Measurements from ENCODE around the gene RC3H1. TPM values are rescaled to one million over a fixed set of nuclear protein-coding genes. Genes with fewer than 3 reads are reported as not detected.

The RC3H1 gene
- total RNA-seq, 2 experiments from 2014 or later: 28.1 to 32.9 TPM

DNA sequence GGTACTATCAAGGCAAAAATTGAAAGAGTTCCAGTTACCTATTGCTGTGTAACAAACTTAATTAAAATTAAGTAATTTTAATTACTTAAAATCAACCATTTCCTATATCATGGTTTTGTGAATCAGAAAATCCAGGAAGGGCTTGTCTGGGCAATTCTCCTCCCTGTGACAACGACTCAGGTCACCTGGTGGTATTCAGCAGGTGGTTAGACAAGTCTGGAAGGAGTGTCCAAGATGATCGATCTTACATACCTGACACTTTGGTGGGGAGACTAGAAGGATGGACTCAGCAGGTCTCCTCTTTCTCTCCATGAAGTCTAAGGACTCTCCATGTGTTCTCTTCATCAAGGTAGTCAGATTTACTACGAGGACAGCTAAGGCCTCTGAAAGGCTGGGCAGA lies 128.0 kb downstream of the RC3H1 start:
- no peaks in the 10 kb centered on the region for H3K4me1 Mint-ChIP-seq (ENCODE audit: low read depth)
- CTCF ChIA-PET: no interaction called here
- DNase-seq (no peak), ATAC-seq (no peak)
- H3K27me3 Mint-ChIP-seq (ENCODE audit: low read depth): no peaks in the 10 kb centered on the region
- POLR2A ChIA-PET: no interaction called here
- no peak overlapping the region for H3K27ac Mint-ChIP-seq
- no peaks in the 10 kb centered on the region for H3K9me3 Mint-ChIP-seq (ENCODE audit: insufficient read depth)
- H3K4me3 Mint-ChIP-seq: no peak overlapping the region
- peaks cover 20% of the 10 kb centered on the region for H3K36me3 Mint-ChIP-seq (ENCODE audit: low read depth)

- no peak for ATAC-seq
- CTCF ChIA-PET: no interaction called here
- Mint-ChIP-seq H3K36me3 (ENCODE audit: low read depth) (peaks cover 22% of the 10 kb centered on the region), H3K4me3 (no peak overlapping the region), H3K4me1 (ENCODE audit: low read depth) (no peaks in the 10 kb centered on the region), H3K27me3 (ENCODE audit: low read depth) (no peaks in the 10 kb centered on the region), H3K9me3 (ENCODE audit: insufficient read depth) (no peaks in the 10 kb centered on the region), H3K27ac (no peak overlapping the region)
- POLR2A ChIA-PET: no interaction called here
- DNase-seq: no peak
These were observed 128.5 kb downstream of the RC3H1 start for GRCh38 chr1:173893611-173894010.

GRCh38 chr1:173889885-173890284 lies 132.3 kb downstream of the RC3H1 start:
- ATAC-seq (no peak), DNase-seq (no peak)
- Mint-ChIP-seq H3K4me3 (no peak overlapping the region), H3K36me3 (ENCODE audit: low read depth) (peaks cover 42% of the 10 kb centered on the region), H3K9me3 (ENCODE audit: insufficient read depth) (no peaks in the 10 kb centered on the region), H3K27me3 (ENCODE audit: low read depth) (no peaks in the 10 kb centered on the region), H3K27ac (no peak overlapping the region), H3K4me1 (ENCODE audit: low read depth) (peaks cover 17% of the 10 kb centered on the region)
- POLR2A ChIA-PET: interaction anchor here (2.6 kb wide), 1 partner anchor 22 kb away, joined by 10 read pairs; the partner anchor contains the start of genes GAS5 and ZBTB37
- CTCF ChIA-PET: no interaction called here

- ATAC-seq: no peak
- Mint-ChIP-seq H3K4me1 (ENCODE audit: low read depth) (peaks cover 17% of the 10 kb centered on the region), H3K36me3 (ENCODE audit: low read depth) (peaks cover 35% of the 10 kb centered on the region), H3K9me3 (ENCODE audit: insufficient read depth) (no peaks in the 10 kb centered on the region), H3K27me3 (ENCODE audit: low read depth) (no peaks in the 10 kb centered on the region), H3K4me3 (no peak overlapping the region), H3K27ac (no peak overlapping the region)
- ChIA-PET CTCF (interaction anchor here (1.3 kb wide), 1 partner anchor 459 kb away, joined by 3 read pairs; no protein-coding TSS in a partner anchor), POLR2A (interaction anchor here (0.7 to 2.6 kb wide), 3 partner anchors 8 to 21 kb away, joined by 3 to 10 read pairs (median 3); partner anchors contain the start of genes GAS5 and ZBTB37)
- DNase-seq: no peak
These were observed 133.4 kb downstream of the RC3H1 start for GRCh38 chr1:173888749-173889148.

- ChIA-PET POLR2A (no interaction called here), CTCF (interaction anchor here (1.3 kb wide), 1 partner anchor 458 kb away, joined by 3 read pairs; no protein-coding TSS in a partner anchor)
- ATAC-seq (no peak), DNase-seq (no peak)
- H3K4me1 Mint-ChIP-seq (ENCODE audit: low read depth): peaks cover 17% of the 10 kb centered on the region
- H3K27ac Mint-ChIP-seq: no peak overlapping the region
- H3K4me3 Mint-ChIP-seq: no peak overlapping the region
- peaks cover 35% of the 10 kb centered on the region for H3K36me3 Mint-ChIP-seq (ENCODE audit: low read depth)
- no peaks in the 10 kb centered on the region for H3K27me3 Mint-ChIP-seq (ENCODE audit: low read depth)
- no peaks in the 10 kb centered on the region for H3K9me3 Mint-ChIP-seq (ENCODE audit: insufficient read depth)
These were observed 134.5 kb downstream of the RC3H1 start for GRCh38 chr1:173887627-173888026.

DNA sequence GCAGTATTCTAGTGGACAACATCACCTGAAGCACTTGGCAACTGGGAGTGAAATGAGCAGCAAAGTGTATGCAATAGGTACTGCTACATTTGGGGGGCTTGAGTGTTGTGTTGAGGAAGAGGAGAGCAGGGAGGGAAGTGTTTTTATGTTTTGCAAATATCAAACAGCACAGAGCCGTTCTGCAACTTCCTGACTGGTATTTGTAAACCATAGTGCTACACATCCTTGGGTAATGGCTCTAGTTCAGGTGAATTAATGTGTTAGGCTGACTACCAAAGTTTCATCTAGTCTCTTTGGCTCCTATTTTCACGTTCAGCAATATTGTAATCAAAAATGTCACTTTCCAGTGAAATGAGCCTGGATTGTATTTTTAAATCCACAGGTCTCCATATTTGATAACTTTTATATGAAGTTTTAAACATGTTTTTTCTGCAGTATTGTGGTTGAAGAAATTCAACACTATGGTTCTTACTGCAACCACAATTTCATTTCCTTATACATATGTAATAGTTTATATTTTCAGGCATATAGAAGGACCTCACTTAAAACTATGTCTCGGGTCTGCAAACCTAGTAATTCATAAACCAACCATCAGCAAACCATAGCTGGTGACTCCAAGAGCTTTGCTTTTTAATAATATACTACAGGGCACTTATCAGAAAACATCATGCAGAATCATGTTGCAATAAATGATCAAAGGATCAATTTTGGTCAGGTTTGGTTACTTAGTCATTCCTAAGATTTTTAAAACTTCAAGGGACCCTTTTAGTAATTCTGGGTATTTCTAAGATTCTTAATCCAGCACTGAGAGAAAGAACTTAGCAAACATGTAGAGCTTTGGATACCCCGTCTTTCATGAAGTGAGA lies 135.2 kb downstream of the RC3H1 start:
- peaks cover 17% of the 10 kb centered on the region for H3K4me1 Mint-ChIP-seq (ENCODE audit: low read depth)
- POLR2A ChIA-PET: no interaction called here
- DNase-seq: no peak
- CTCF ChIA-PET: no interaction called here
- H3K4me3 Mint-ChIP-seq: no peak overlapping the region
- H3K9me3 Mint-ChIP-seq (ENCODE audit: insufficient read depth): no peaks in the 10 kb centered on the region
- H3K27ac Mint-ChIP-seq: peak overlapping the region; percentile 53
- ATAC-seq: no peak
- H3K36me3 Mint-ChIP-seq (ENCODE audit: low read depth): peaks cover 37% of the 10 kb centered on the region
- no peaks in the 10 kb centered on the region for H3K27me3 Mint-ChIP-seq (ENCODE audit: low read depth)

- DNase-seq: no peak
- Mint-ChIP-seq H3K27me3 (ENCODE audit: low read depth) (no peaks in the 10 kb centered on the region), H3K4me3 (no peak overlapping the region), H3K36me3 (ENCODE audit: low read depth) (peaks cover 39% of the 10 kb centered on the region), H3K9me3 (ENCODE audit: insufficient read depth) (no peaks in the 10 kb centered on the region), H3K27ac (no peak overlapping the region), H3K4me1 (ENCODE audit: low read depth) (peaks cover 17% of the 10 kb centered on the region)
- ATAC-seq: no peak
- POLR2A ChIA-PET: no interaction called here
- CTCF ChIA-PET: no interaction called here
These were observed 137.5 kb downstream of the RC3H1 start for GRCh38 chr1:173884701-173885100.

Other genes with a start within 250 kb of the RC3H1 start
- 10 to 100 TPM; 32.7 to 35.7 TPM for gene DARS2, start 197.7 kb downstream of the RC3H1 start, total RNA-seq
- gene CENPL, start 197.5 kb downstream of the RC3H1 start, total RNA-seq: 10 to 100 TPM; 35.5 to 39.2 TPM
- gene GAS5, start 154.4 kb downstream of the RC3H1 start, total RNA-seq: 100 to 1,000 TPM; 356 to 367 TPM
- gene ZBTB37, start 154.0 kb downstream of the RC3H1 start, total RNA-seq: 10 to 100 TPM in 1 of 2 experiments, 1 to 10 TPM in 1; 9.2 to 11.2 TPM
- not detected for gene SERPINC1, start 105.0 kb downstream of the RC3H1 start, total RNA-seq
- gene RABGAP1L, start 137.2 kb upstream of the RC3H1 start, total RNA-seq: 10 to 100 TPM; 38.2 to 44.2 TPM